ENCODE measurements around the gene PREX1.

PREX1 gene

GRCh38 chr20:48632825-48633619, 194.8 kb downstream of the PREX1 start:
- no peak for DNase-seq (ENCODE audit: low read depth)

GRCh38 chr20:48632017-48632824, 195.6 kb downstream of the PREX1 start:
- DNase-seq (ENCODE audit: low read depth), result no peak

GRCh38 chr20:48631114-48632016, 196.4 kb downstream of the PREX1 start:
- no peak for DNase-seq (ENCODE audit: low read depth)

GRCh38 chr20:48630342-48631075, 197.3 kb downstream of the PREX1 start:
- DNase-seq (ENCODE audit: low read depth), result no peak

- no peak for DNase-seq (ENCODE audit: low read depth)
Measured at GRCh38 chr20:48629960-48630315, 197.9 kb downstream of the PREX1 start.

GRCh38 chr20:48629069-48629959, 198.5 kb downstream of the PREX1 start:
- DNase-seq (ENCODE audit: low read depth), result no peak

GRCh38 chr20:48627737-48628128, 200.1 kb downstream of the PREX1 start:
- DNase-seq (ENCODE audit: low read depth), result no peak

GRCh38 chr20:48626938-48627736, 200.7 kb downstream of the PREX1 start:
- no peak for DNase-seq (ENCODE audit: low read depth)

- no peak for DNase-seq (ENCODE audit: low read depth)
Measured at GRCh38 chr20:48626226-48626937, 201.4 kb downstream of the PREX1 start.

GRCh38 chr20:48625136-48625900, 202.5 kb downstream of the PREX1 start:
- DNase-seq (ENCODE audit: low read depth), result no peak

GRCh38 chr20:48624315-48625020, 203.3 kb downstream of the PREX1 start:
- DNase-seq (ENCODE audit: low read depth), result no peak

- DNase-seq (ENCODE audit: low read depth), result no peak
Measured at GRCh38 chr20:48623906-48624265, 203.9 kb downstream of the PREX1 start.

GRCh38 chr20:48623176-48623905, 204.5 kb downstream of the PREX1 start:
- DNase-seq (ENCODE audit: low read depth), result no peak

GRCh38 chr20:48622421-48622820, 205.4 kb downstream of the PREX1 start:
- DNase-seq (ENCODE audit: low read depth), result no peak

GRCh38 chr20:48621376-48622078, 206.3 kb downstream of the PREX1 start:
- no peak for DNase-seq (ENCODE audit: low read depth)

Data from activated T-cell treated with anti-CD3 and anti-CD28 coated beads for 1 hour (primary cell).